Lower leg skin (tissue), 4 donors: Measurements from ENCODE around the gene ZYX. TPM values are rescaled to one million over a fixed set of nuclear protein-coding genes. Genes with fewer than 3 reads are reported as not detected.

ENCODE experiments used
- DNase-seq, 2 donors: peaks; one replicate each; pipeline ENCODE4 v3.0.0-alpha.2; 2019; ENCODE audit warnings: low spot score in 2 of 2
- H3K4me3 ChIP-seq: fragments of 200-600 bp; sonication (generic); 2 replicates; pipeline ENCODE4 v1.5.1; 2017; ENCODE audit warnings: mild to moderate bottlenecking, low read depth; ENCODE audit not compliant: poor library complexity, severe bottlenecking
- CTCF ChIP-seq, 3 donors: fragments of 450-650 bp; IDR thresholded peaks; one replicate each; pipeline ENCODE4 v1.5.1; 2016; ENCODE audit warnings: antibody characterized with exemption in 3 of 3, mild to moderate bottlenecking in 3 of 3, moderate library complexity in 2 of 3
- POLR2A ChIP-seq, 2 donors: fragments of 450-650 bp; IDR thresholded peaks; one replicate each; pipeline ENCODE4 v1.6.1; 2016 to 2017; ENCODE audit warnings: antibody characterized with exemption in 2 of 2, mild to moderate bottlenecking in 1 of 2, moderate library complexity in 1 of 2
- WGBS, 2 donors: methylation state at CpG; one replicate each; pipeline ENCODE4 v1.1.5; 2018; 5-methylcytosine and 5-hydroxymethylcytosine counted together
- intact Hi-C: fragments of 100-400 bp; cut with DNase I; formaldehyde crosslinking; loops from one replicate; pipeline ENCODE4 v1.15.0; 2023; ENCODE audit warnings: low total_unique reads
- total RNA-seq, 4 donors: library from RNA; depleted of rRNA; stranded (reverse); fragments of >200 nt; gene quantifications; one replicate each; pipeline ENCODE4 v1.1.0, GENCODE V29; 2016

Gene ZYX
- total RNA-seq, 4 donors from 2014 or later = 45.6 to 91.1 (median 60.9) TPM

- intact Hi-C loops = no loop called here
- 85 to 86% methylated on average over 11 of the region's 11 CpGs for WGBS, 2 donors
- TF ChIP-seq POLR2A (IDR thresholded peaks at IDR 0.05) (no peak), CTCF (IDR thresholded peaks at IDR 0.05) (no peak)
- DNase-seq = peak in 1 of 2 donors; percentile 81
- no peak overlapping the region for H3K4me3 ChIP-seq
Measured at GRCh38 chr7:143359771-143360353, 21.3 kb upstream of the ZYX start.

- 39 to 40% methylated on average over 19 of the region's 19 CpGs for WGBS, 2 donors
- no peak overlapping the region for H3K4me3 ChIP-seq
- intact Hi-C loops = no loop called here
- TF ChIP-seq POLR2A (IDR thresholded peaks at IDR 0.05) = no peak
- TF ChIP-seq CTCF (IDR thresholded peaks at IDR 0.05) = no peak
- DNase-seq = peak in 1 of 2 donors; percentile 79
Measured at GRCh38 chr7:143360788-143361551, 20.2 kb upstream of the ZYX start.

DNA sequence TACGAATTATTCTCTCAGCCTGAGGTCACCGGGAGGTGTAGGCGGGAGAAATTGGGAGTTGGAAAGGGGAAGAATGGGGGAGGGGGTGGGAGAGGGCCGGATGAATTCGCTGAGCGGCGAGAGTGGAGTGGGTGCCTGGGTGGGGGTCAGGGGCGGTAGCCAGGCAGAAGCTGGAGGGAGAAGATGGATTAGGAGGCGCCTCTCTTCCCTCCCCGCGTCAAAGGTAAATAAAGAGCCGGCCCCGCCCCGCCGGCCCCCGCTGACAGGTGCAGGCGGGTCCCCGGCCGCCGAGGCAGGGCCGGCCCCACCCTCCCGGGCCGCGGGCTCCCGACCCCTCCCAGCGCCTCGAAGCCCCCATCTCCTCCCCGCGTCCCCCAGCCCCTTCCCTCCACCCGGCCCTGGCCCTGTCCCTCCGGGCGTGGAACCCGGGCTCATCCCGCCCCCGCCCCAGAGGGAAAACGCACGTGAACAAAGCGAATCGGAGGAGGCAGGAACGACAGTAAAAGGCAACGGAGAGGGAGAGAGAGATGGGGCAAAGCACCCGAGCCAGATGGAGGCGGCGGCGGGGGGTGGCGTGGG is 19.5 kb upstream of the ZYX start:
- 5 to 6% methylated on average over 22 to 42 of the region's 46 CpGs for WGBS, 2 donors
- intact Hi-C loops = no loop called here

GRCh38 chr7:143362131-143363015 is 18.8 kb upstream of the ZYX start, which contains the start of gene FAM131B:
TSS of gene FAM131B (minus strand) at chr7:143362713. CDS start at chr7:143362603, 110 bp downstream.
- no peak for DNase-seq
- intact Hi-C loops = no loop called here
- H3K4me3 ChIP-seq = peak within 1 kb of the TSS; percentile 26
- no peak for TF ChIP-seq POLR2A (IDR thresholded peaks at IDR 0.05)
- no peak for TF ChIP-seq CTCF (IDR thresholded peaks at IDR 0.05)
- WGBS, 2 donors = 1 to 2% methylated on average over 51 to 54 of the region's 112 CpGs

More for the DNA sequence above, 19.5 kb upstream of the ZYX start:
- DNase-seq = peak in 1 of 2 donors; percentile 68
- H3K4me3 ChIP-seq = peak overlapping the region; percentile 26
- TF ChIP-seq CTCF (IDR thresholded peaks at IDR 0.05) (no peak), POLR2A (IDR thresholded peaks at IDR 0.05) (no peak)
